ENCODE data around the gene EIF5A. TPM values are rescaled to one million over a fixed set of nuclear protein-coding genes. Genes with fewer than 3 reads are reported as not detected.

Gene EIF5A
- total RNA-seq, 1 experiment from 2014 or later: 1,139 TPM

DNA sequence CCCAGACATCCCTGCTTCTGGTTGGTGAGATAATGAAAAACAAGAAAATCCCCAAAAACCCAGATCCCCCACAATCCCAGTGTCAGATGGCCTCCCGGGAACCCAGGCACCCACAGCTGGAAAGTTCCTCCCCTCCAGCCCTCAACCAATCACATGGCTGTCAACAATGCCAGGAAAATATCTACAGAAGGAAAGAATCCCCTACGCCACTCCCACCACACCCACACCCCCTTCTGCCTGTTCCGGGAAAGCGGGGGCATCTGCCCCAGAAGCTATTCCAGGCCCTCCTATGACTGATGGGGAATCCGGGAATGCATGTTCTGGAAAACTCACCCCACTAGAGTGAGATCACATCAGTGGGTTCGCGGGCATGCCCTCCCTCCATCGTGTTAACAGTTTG lies 49.3 kb downstream of the EIF5A start:
- Histone ChIP-seq H3K79me2 (ENCODE audit: insufficient read depth, low read length) (peaks cover 6% of the 10 kb centered on the region; the same call in 1 of the 2 replicates), H3K4me1 (ENCODE audit: control insufficient read depth in 1 of 2, insufficient read depth in 2 of 2, low read length in 2 of 2) (peaks cover 23 to 48% of the 10 kb centered on the region in 2 experiments), H3K36me3 (ENCODE audit: control insufficient read depth in 1 of 2, insufficient read depth in 2 of 2, low read length in 2 of 2) (no peaks in the 10 kb centered on the region), H3K4me2 (ENCODE audit: low read length) (peak overlapping the region; percentile 60; the same call in 1 of the 2 replicates), H3K9me3 (ENCODE audit: control insufficient read depth in 1 of 2, insufficient read depth in 1 of 2, low read depth in 1 of 2, low read length in 2 of 2) (no peaks in the 10 kb centered on the region), H4K20me1 (ENCODE audit: insufficient read depth) (no peaks in the 10 kb centered on the region), H3K4me3 (replicated peaks in 1 of 2; ENCODE audit: low read depth in 1 of 2, low read length in 2 of 2) (no peak overlapping the region), H3K9me2 (ENCODE audit: insufficient read depth) (no peaks in the 10 kb centered on the region), H3K27ac (ENCODE audit: low read depth, low read length) (no peak overlapping the region), H2AFZ (ENCODE audit: low read depth, low read length, poor library complexity, severe bottlenecking) (no peak overlapping the region), H3K27me3 (ENCODE audit: insufficient read depth, low read length) (no peaks in the 10 kb centered on the region), H3K9ac (ENCODE audit: low read length) (no peak overlapping the region)
- CTCF ChIA-PET: interaction anchor here (0.6 to 2.9 kb wide), 8 partner anchors 14 to 204 kb away, joined by 3 to 21 read pairs (median 6); partner anchors contain the start of genes NEURL4, SENP3 and TMEM102
- POLR2A ChIA-PET: interaction anchor here (0.7 to 0.8 kb wide), 2 partner anchors 79 to 227 kb away, joined by 3 to 4 read pairs; partner anchors contain the start of genes MPDU1 and TMEM102
- no peak for DNase-seq (ENCODE audit: low read depth, low spot score)
- TF ChIP-seq SP1 (IDR thresholded peaks at IDR 0.05; ENCODE audit: low read depth) (no peak), EGR1 (IDR thresholded peaks at IDR 0.05; ENCODE audit: low read depth) (no peak), EZH2 (IDR thresholded peaks at IDR 0.05) (no peak), SRF (IDR thresholded peaks at IDR 0.05; ENCODE audit: low read depth) (no peak), POLR2A (IDR thresholded peaks at IDR 0.05; ENCODE audit: borderline replicate concordance, extremely low read depth, insufficient read depth, insufficient read length) (no peak), RAD21 (IDR thresholded peaks at IDR 0.05; ENCODE audit: low read depth) (no peak), EZH2phosphoT487 (IDR thresholded peaks at IDR 0.05; ENCODE audit: borderline replicate concordance) (no peak), JUND (IDR thresholded peaks at IDR 0.05) (no peak), SIN3A (IDR thresholded peaks at IDR 0.05; ENCODE audit: low read depth) (no peak)
- TF ChIP-seq, protein P1, sequence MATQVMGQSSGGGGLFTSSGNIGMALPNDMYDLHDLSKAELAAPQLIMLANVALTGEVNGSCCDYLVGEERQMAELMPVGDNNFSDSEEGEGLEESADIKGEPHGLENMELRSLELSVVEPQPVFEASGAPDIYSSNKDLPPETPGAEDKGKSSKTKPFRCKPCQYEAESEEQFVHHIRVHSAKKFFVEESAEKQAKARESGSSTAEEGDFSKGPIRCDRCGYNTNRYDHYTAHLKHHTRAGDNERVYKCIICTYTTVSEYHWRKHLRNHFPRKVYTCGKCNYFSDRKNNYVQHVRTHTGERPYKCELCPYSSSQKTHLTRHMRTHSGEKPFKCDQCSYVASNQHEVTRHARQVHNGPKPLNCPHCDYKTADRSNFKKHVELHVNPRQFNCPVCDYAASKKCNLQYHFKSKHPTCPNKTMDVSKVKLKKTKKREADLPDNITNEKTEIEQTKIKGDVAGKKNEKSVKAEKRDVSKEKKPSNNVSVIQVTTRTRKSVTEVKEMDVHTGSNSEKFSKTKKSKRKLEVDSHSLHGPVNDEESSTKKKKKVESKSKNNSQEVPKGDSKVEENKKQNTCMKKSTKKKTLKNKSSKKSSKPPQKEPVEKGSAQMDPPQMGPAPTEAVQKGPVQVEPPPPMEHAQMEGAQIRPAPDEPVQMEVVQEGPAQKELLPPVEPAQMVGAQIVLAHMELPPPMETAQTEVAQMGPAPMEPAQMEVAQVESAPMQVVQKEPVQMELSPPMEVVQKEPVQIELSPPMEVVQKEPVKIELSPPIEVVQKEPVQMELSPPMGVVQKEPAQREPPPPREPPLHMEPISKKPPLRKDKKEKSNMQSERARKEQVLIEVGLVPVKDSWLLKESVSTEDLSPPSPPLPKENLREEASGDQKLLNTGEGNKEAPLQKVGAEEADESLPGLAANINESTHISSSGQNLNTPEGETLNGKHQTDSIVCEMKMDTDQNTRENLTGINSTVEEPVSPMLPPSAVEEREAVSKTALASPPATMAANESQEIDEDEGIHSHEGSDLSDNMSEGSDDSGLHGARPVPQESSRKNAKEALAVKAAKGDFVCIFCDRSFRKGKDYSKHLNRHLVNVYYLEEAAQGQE (IDR thresholded peaks at IDR 0.05; ENCODE audit: low read depth): no peak
- TF ChIP-seq, protein P2, sequence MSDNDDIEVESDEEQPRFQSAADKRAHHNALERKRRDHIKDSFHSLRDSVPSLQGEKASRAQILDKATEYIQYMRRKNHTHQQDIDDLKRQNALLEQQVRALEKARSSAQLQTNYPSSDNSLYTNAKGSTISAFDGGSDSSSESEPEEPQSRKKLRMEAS (IDR thresholded peaks at IDR 0.05): no peak
- TF ChIP-seq, protein P3, sequence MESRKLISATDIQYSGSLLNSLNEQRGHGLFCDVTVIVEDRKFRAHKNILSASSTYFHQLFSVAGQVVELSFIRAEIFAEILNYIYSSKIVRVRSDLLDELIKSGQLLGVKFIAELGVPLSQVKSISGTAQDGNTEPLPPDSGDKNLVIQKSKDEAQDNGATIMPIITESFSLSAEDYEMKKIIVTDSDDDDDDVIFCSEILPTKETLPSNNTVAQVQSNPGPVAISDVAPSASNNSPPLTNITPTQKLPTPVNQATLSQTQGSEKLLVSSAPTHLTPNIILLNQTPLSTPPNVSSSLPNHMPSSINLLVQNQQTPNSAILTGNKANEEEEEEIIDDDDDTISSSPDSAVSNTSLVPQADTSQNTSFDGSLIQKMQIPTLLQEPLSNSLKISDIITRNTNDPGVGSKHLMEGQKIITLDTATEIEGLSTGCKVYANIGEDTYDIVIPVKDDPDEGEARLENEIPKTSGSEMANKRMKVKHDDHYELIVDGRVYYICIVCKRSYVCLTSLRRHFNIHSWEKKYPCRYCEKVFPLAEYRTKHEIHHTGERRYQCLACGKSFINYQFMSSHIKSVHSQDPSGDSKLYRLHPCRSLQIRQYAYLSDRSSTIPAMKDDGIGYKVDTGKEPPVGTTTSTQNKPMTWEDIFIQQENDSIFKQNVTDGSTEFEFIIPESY (IDR thresholded peaks at IDR 0.05; ENCODE audit: extremely low read depth, insufficient replicate concordance, low read length): no peak
- TF ChIP-seq, protein P4, sequence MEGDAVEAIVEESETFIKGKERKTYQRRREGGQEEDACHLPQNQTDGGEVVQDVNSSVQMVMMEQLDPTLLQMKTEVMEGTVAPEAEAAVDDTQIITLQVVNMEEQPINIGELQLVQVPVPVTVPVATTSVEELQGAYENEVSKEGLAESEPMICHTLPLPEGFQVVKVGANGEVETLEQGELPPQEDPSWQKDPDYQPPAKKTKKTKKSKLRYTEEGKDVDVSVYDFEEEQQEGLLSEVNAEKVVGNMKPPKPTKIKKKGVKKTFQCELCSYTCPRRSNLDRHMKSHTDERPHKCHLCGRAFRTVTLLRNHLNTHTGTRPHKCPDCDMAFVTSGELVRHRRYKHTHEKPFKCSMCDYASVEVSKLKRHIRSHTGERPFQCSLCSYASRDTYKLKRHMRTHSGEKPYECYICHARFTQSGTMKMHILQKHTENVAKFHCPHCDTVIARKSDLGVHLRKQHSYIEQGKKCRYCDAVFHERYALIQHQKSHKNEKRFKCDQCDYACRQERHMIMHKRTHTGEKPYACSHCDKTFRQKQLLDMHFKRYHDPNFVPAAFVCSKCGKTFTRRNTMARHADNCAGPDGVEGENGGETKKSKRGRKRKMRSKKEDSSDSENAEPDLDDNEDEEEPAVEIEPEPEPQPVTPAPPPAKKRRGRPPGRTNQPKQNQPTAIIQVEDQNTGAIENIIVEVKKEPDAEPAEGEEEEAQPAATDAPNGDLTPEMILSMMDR (IDR thresholded peaks at IDR 0.05 in 2 of 3, conservative IDR thresholded peaks at IDR 0.05 in 1 of 3; ENCODE audit: borderline replicate concordance in 1 of 3, insufficient read depth in 1 of 3, low read depth in 2 of 3, low read length in 2 of 3): no peak
- intact Hi-C loops (cut with micrococcal nuclease): loop anchor here (1.0 to 5.0 kb wide), 4 partner anchors 36 to 205 kb away; partner anchors contain the start of genes PLSCR3, SENP3 and ZBTB4
- no peak for ATAC-seq
- BruUV-seq (replicated peaks): no TSS peak
- RAD21 ChIA-PET (ENCODE audit: low non-redundant PET in 1 of 2, low total read pairs in 2 of 2, uncharacterized antibody in 2 of 2, unreplicated experiment in 2 of 2): interaction anchor here in 1 of 2 experiments (0.7 to 2.0 kb wide), 2 partner anchors 46 to 79 kb away, joined by 4 to 6 read pairs; partner anchors contain the start of gene TMEM102

All from HCT116 (cell line).